Activated CD8-positive, alpha-beta T cell treated with anti-CD3 and anti-CD28 coated beads for 36 hours (primary cell): ENCODE results near the gene C5orf58. TPM values are rescaled to one million over a fixed set of nuclear protein-coding genes. Genes with fewer than 3 reads are reported as not detected.

Experiments used
- ATAC-seq: fragments of 200-7000 bp; cut with Tn5 transposase; one replicate; pipeline ENCODE4 v1.10.0; 2021; ENCODE audit warnings: mild to moderate bottlenecking, moderate library complexity
- CTCF ChIA-PET: fragments of 350-600 bp; sonication (Branson Sonifier 250); formaldehyde crosslinking; loops from one replicate; lab custom pipeline; 2021; ENCODE audit warnings: antibody characterized with exemption; lab: Charles Lee
- POLR2A ChIA-PET: fragments of 350-600 bp; sonication (Branson Sonifier 250); formaldehyde crosslinking; loops from one replicate; lab custom pipeline; 2021; ENCODE audit warnings: antibody characterized with exemption; lab: Charles Lee
- DNase-seq: peaks from one replicate; pipeline ENCODE4 v3.0.0-alpha.2; 2020
- H3K27ac Mint-ChIP-seq: one replicate; pipeline ENCODE4 v1.8.0; 2021; ENCODE audit warnings: mild to moderate bottlenecking, mixed read lengths
- H3K27me3 Mint-ChIP-seq: one replicate; pipeline ENCODE4 v1.8.0; 2021; ENCODE audit warnings: mixed read lengths
- H3K36me3 Mint-ChIP-seq: one replicate; pipeline ENCODE4 v1.8.0; 2021; ENCODE audit warnings: low read depth, mixed read lengths
- H3K4me1 Mint-ChIP-seq: one replicate; pipeline ENCODE4 v1.8.0; 2021; ENCODE audit warnings: low read depth, mixed read lengths
- H3K4me3 Mint-ChIP-seq: one replicate; pipeline ENCODE4 v1.8.0; 2021; ENCODE audit warnings: mild to moderate bottlenecking, moderate library complexity, mixed read lengths
- H3K9me3 Mint-ChIP-seq: one replicate; pipeline ENCODE4 v1.8.0; 2021; ENCODE audit warnings: mixed read lengths
- CTCF ChIP-seq: fragments of 200-600 bp; IDR thresholded peaks from one replicate; pipeline ENCODE4 v1.8.0; 2022; ENCODE audit warnings: antibody characterized with exemption, mild to moderate bottlenecking
- intact Hi-C: fragments of 100-400 bp; cut with micrococcal nuclease; formaldehyde crosslinking; loops from one replicate; pipeline ENCODE4 v1.10.0; 2022
- total RNA-seq, 2 experiments: library from RNA; stranded (reverse); gene quantifications; one replicate each; pipeline ENCODE4 v1.2.3, GENCODE V29; 2021

The C5orf58 gene
- total RNA-seq, 2 experiments from 2014 or later: not detected

GRCh38 chr5:170201311-170201710, 31.5 kb upstream of the C5orf58 start:
- no peaks in the 10 kb centered on the region for H3K9me3 Mint-ChIP-seq
- H3K4me1 Mint-ChIP-seq: no peaks in the 10 kb centered on the region
- CTCF ChIA-PET: interaction anchor here (0.8 to 1.5 kb wide), 3 partner anchors 16 to 25 kb away, joined by 3 read pairs; no protein-coding TSS in a partner anchor
- intact Hi-C loops: no loop called here
- TF ChIP-seq CTCF: no peak
- DNase-seq: no peak
- no peak overlapping the region for H3K27ac Mint-ChIP-seq
- H3K36me3 Mint-ChIP-seq: no peaks in the 10 kb centered on the region
- peaks cover 2% of the 10 kb centered on the region for H3K27me3 Mint-ChIP-seq
- POLR2A ChIA-PET: no interaction called here
- H3K4me3 Mint-ChIP-seq: no peak overlapping the region
- no peak for ATAC-seq

- Mint-ChIP-seq H3K27ac (no peak overlapping the region), H3K9me3 (no peaks in the 10 kb centered on the region), H3K27me3 (peaks cover 2% of the 10 kb centered on the region), H3K4me3 (no peak overlapping the region), H3K36me3 (no peaks in the 10 kb centered on the region), H3K4me1 (no peaks in the 10 kb centered on the region)
- POLR2A ChIA-PET: no interaction called here
- intact Hi-C loops: no loop called here
- CTCF ChIA-PET: interaction anchor here (0.9 to 1.5 kb wide), 2 partner anchors 17 to 18 kb away, joined by 3 read pairs; no protein-coding TSS in a partner anchor
- ATAC-seq: no peak
- no peak for DNase-seq
- no peak for TF ChIP-seq CTCF
Measured at GRCh38 chr5:170202117-170202516, 30.7 kb upstream of the C5orf58 start.

GRCh38 chr5:170204202-170204601, 28.6 kb upstream of the C5orf58 start:
- ATAC-seq (no peak), DNase-seq (no peak)
- ChIA-PET POLR2A (no interaction called here), CTCF (no interaction called here)
- Mint-ChIP-seq H3K36me3 (no peaks in the 10 kb centered on the region), H3K27me3 (peaks cover 4% of the 10 kb centered on the region), H3K9me3 (no peaks in the 10 kb centered on the region), H3K4me3 (no peak overlapping the region), H3K4me1 (no peaks in the 10 kb centered on the region), H3K27ac (no peak overlapping the region)
- intact Hi-C loops: no loop called here
- no peak for TF ChIP-seq CTCF

GRCh38 chr5:170206216-170206615, 26.6 kb upstream of the C5orf58 start:
- Mint-ChIP-seq H3K36me3 (no peaks in the 10 kb centered on the region), H3K4me3 (no peak overlapping the region), H3K27me3 (peaks cover 8% of the 10 kb centered on the region), H3K27ac (no peak overlapping the region), H3K4me1 (no peaks in the 10 kb centered on the region), H3K9me3 (no peaks in the 10 kb centered on the region)
- POLR2A ChIA-PET: no interaction called here
- ATAC-seq: no peak
- DNase-seq: no peak
- TF ChIP-seq CTCF: no peak
- CTCF ChIA-PET: interaction anchor here (1.0 to 2.0 kb wide), 5 partner anchors 9 to 215 kb away, joined by 3 to 7 read pairs (median 5); no protein-coding TSS in a partner anchor
- intact Hi-C loops: no loop called here

- H3K36me3 Mint-ChIP-seq: no peaks in the 10 kb centered on the region
- H3K4me1 Mint-ChIP-seq: no peaks in the 10 kb centered on the region
- ATAC-seq: no peak
- CTCF ChIA-PET: no interaction called here
- H3K4me3 Mint-ChIP-seq: no peak overlapping the region
- H3K27me3 Mint-ChIP-seq: peaks cover 8% of the 10 kb centered on the region
- POLR2A ChIA-PET: no interaction called here
- no peak for TF ChIP-seq CTCF
- no peak overlapping the region for H3K27ac Mint-ChIP-seq
- no peaks in the 10 kb centered on the region for H3K9me3 Mint-ChIP-seq
- no peak for DNase-seq
- intact Hi-C loops: no loop called here
Measured at GRCh38 chr5:170206958-170207357, 25.8 kb upstream of the C5orf58 start.
